Measurements from ENCODE around the gene TMEM79.

The TMEM79 gene

GRCh38 chr1:156262461-156263287 lies 21.5 kb upstream of the TMEM79 start:
- DNase-seq (ENCODE audit: low spot score) = peak; percentile 78

GRCh38 chr1:156263288-156263655 lies 20.9 kb upstream of the TMEM79 start:
- no peak for DNase-seq (ENCODE audit: low spot score)

GRCh38 chr1:156266051-156266450 lies 18.1 kb upstream of the TMEM79 start:
- DNase-seq (ENCODE audit: low spot score) = no peak

- no peak for DNase-seq (ENCODE audit: low spot score)
These were observed 15.8 kb upstream of the TMEM79 start for GRCh38 chr1:156268336-156268735.

GRCh38 chr1:156270314-156270713 lies 13.8 kb upstream of the TMEM79 start:
- DNase-seq (ENCODE audit: low spot score) = no peak

GRCh38 chr1:156276532-156276931 lies 7.6 kb upstream of the TMEM79 start:
- DNase-seq (ENCODE audit: low spot score) = no peak

GRCh38 chr1:156276966-156277381 lies 7.2 kb upstream of the TMEM79 start:
- DNase-seq (ENCODE audit: low spot score) = no peak

- DNase-seq (ENCODE audit: low spot score) = no peak
These were observed 4.3 kb upstream of the TMEM79 start for GRCh38 chr1:156279837-156280236.

GRCh38 chr1:156281281-156281680 lies 2.8 kb upstream of the TMEM79 start:
- peak; percentile 76 for DNase-seq (ENCODE audit: low spot score)

- no peak for DNase-seq (ENCODE audit: low spot score)
These were observed 2.2 kb upstream of the TMEM79 start for GRCh38 chr1:156281693-156282478.

GRCh38 chr1:156282479-156283222 lies 1.5 kb upstream of the TMEM79 start, which contains the start of gene SMG5:
SMG5 (minus strand) TSS chr1:156282825; CDS start chr1:156282680, 145 bp downstream.
- DNase-seq (ENCODE audit: low spot score) = peak; percentile 95

- DNase-seq (ENCODE audit: low spot score) = no peak
These were observed 604 bp upstream of the TMEM79 start for GRCh38 chr1:156283521-156283920.

- no peak for DNase-seq (ENCODE audit: low spot score)
These were observed 632 bp downstream of the TMEM79 start for GRCh38 chr1:156284757-156285156.

GRCh38 chr1:156285437-156285836 lies 1.3 kb downstream of the TMEM79 start:
- no peak for DNase-seq (ENCODE audit: low spot score)

- no peak for DNase-seq (ENCODE audit: low spot score)
These were observed 1.9 kb downstream of the TMEM79 start for GRCh38 chr1:156286061-156286460.

- DNase-seq (ENCODE audit: low spot score) = no peak
These were observed 5.7 kb downstream of the TMEM79 start for GRCh38 chr1:156289857-156290256.

- DNase-seq (ENCODE audit: low spot score) = peak; percentile 93
These were observed 7.3 kb downstream of the TMEM79 start for GRCh38 chr1:156291226-156292061.

GRCh38 chr1:156293098-156293434 lies 8.9 kb downstream of the TMEM79 start:
- no peak for DNase-seq (ENCODE audit: low spot score)

- no peak for DNase-seq (ENCODE audit: low spot score)
These were observed 9.8 kb downstream of the TMEM79 start for GRCh38 chr1:156293895-156294294.

- DNase-seq (ENCODE audit: low spot score) = peak; percentile 79
These were observed 11.3 kb downstream of the TMEM79 start, which contains the start of gene GLMP for GRCh38 chr1:156295391-156295947. GLMP (minus strand) TSS chr1:156295679; CDS start chr1:156295645, 34 bp downstream.

- DNase-seq (ENCODE audit: low spot score) = no peak
These were observed 14.8 kb downstream of the TMEM79 start, which contains the start of gene VHLL for GRCh38 chr1:156298852-156299357. VHLL (minus strand) TSS chr1:156299307; CDS start chr1:156299189, 118 bp downstream.
